GM18861 (cell line): ENCODE data around the gene FAM200C.

Experiments
- ATAC-seq: cut with Tn5 transposase; IDR thresholded peaks from one replicate; pipeline ENCODE4 v1.9.1; 2021; ENCODE audit not compliant: unreplicated experiment

Gene FAM200C

GRCh38 chr5:160367885-160368284, 32.0 kb downstream of the FAM200C start:
- ATAC-seq = no peak

DNA sequence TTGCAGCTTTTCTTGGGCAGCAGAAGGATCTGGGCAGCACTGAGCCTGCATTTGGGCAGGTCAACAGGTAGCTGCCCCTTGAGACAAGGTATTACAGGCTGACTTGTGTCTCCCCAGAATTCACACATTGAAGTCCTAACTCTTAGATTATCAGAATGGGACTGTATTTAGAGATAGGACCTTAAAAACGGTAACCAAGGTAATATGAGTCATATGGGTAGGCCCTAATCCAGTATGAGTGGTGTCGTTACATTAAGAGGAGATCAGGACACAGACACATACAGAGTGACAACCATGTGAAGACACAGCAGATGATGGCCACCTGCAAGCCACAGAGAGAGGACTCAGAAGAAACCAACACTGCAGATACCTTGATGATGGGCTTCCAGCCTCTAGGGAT, 32.6 kb downstream of the FAM200C start:
- ATAC-seq = no peak

- ATAC-seq = no peak
Measured at GRCh38 chr5:160366230-160366629, 33.6 kb downstream of the FAM200C start.

- ATAC-seq = no peak
Measured at GRCh38 chr5:160363660-160364395, 36.0 kb downstream of the FAM200C start.

DNA sequence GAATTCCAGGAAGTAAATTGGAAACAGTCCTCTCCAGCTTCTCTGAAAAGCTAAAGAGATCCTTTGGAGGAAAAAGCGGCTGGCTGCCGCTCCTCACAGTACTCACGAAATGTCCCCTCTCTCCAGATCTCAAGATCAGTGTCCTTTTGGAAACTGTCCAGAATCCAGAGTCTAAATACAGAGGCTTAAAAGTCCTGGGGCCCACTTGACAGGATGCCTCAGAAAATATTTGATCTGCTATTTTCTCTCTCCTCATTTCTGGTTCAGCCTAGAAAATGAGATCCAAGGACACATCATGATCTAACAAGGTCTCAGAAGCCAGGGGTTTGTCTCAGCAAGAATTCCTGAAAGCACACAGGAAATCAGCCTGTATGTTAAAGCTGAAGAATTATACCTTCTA, 36.6 kb downstream of the FAM200C start:
- no peak for ATAC-seq

- no peak for ATAC-seq
Measured at GRCh38 chr5:160361624-160362228, 38.1 kb downstream of the FAM200C start.

DNA sequence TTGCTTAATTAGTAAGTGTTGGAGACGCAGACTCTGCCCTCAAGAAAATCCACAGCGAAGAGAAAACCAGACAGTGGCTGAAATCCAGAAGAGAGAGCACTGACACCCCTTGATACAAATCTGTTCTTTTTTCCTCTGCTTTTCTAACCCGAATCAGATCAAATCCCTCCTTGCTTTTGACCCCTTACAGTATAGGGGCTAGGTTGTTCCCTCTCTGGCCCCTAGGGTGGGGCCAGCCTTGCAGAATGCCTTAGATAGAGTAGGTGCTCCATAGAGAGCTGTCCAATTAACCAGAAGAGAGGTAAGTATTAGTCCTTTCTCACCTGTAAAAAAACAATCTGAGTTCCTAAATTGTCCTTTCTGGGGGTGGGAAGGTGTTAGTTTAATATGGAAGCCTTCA, 39.5 kb downstream of the FAM200C start:
- no peak for ATAC-seq

GRCh38 chr5:160359816-160360215, 40.0 kb downstream of the FAM200C start:
- no peak for ATAC-seq

GRCh38 chr5:160359242-160359641, 40.6 kb downstream of the FAM200C start:
- no peak for ATAC-seq

GRCh38 chr5:160357861-160358411, 41.9 kb downstream of the FAM200C start:
- ATAC-seq = no peak

DNA sequence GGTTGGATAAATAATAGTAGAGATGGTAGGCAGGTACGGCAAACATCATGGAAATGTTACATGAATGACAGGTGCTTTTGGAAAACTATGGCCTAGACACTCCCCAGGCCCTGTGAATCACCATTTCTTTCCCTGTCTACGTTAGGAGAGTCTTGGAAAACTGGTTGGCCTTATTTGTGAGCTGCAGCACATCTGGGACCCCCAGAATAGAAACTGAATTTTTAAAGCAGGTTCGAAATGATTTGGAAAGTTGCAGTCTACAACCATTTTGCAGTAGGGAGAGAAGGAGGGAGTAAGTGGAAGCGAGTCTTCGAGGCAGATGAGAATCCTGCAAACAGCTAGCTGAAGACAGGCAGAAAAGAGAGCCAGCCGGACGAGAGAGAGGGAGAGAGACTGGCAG, 42.5 kb downstream of the FAM200C start:
- no peak for ATAC-seq

DNA sequence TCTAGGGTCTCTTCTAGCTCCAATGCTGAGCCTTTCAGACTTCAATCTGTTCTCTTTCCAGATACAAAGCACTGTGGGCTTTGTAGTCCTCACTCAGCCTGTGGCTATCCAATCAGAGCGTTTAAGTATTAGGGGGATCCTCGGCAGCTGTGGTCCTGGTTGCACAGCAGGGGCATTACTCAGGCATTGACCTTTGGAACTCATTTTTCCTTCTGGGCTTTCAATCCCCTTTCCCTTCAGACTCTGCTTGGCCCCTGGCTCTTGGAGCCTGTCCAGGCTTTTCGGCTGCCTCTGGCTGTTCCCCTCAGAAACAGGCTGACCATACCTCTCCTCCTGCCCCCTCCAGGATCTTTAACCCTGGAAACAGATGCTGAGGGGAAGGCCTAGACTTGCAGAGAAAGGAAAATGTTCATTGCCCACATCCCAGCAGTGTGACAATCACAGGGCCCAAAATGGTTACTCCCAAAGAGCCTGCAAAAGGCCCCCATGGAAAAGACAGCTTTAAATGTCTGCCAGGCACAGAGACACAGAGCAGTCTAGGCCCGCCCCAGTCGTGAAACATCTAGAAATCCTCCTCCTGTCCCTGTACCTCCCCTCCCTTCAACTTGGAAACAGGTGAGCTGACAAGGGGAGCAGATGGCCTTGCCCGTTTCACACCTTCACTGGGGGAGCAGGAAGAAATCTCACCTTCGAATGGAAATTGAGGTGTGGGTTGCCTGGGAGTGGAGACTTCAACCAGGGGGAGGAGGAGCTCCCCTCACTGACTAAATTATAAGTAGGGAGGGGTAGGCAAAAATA, 43.1 kb downstream of the FAM200C start:
- ATAC-seq = no peak

DNA sequence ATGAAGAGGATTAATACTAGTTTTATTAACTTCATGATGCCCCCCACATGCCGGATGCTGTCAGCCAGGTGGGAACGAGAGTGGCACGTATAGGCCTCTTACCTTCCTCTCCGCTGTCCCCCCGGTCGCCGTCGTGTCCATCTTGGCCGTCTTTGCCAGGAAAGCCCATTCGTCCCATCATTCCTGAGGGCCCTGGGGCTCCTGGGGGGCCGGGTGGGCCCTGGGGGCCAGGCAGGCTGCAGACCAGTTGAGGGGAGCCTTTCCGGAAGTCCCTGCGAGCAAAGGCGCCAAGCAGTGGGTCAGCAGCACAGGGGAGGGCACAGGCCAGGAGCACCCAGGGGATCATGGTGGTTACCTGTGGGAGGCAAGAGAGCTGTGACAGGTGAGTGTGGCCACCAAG, 45.2 kb downstream of the FAM200C start:
- no peak for ATAC-seq

GRCh38 chr5:160353379-160353778, 46.5 kb downstream of the FAM200C start:
- no peak for ATAC-seq

DNA sequence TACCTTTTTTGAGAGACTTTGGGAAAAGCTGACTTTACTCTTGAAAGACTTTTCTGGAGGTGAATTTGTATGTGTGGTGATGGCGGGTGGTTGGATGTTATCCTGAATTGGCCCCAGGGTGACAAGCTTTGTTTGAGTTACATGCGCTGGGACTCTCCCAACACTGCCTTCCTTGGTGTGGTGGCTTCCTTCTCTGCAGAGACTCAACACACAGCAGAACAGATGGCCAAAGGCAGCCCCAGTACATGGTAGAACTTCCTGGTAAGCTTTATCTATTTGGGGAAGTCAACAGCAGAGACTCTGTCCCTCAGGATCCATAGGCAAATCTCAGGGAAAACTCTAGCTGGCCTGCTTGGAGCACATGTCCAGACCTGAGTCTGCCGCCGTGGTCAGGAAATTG, 47.5 kb downstream of the FAM200C start:
- no peak for ATAC-seq

- ATAC-seq = no peak
Measured at GRCh38 chr5:160349935-160350303, 49.9 kb downstream of the FAM200C start.

DNA sequence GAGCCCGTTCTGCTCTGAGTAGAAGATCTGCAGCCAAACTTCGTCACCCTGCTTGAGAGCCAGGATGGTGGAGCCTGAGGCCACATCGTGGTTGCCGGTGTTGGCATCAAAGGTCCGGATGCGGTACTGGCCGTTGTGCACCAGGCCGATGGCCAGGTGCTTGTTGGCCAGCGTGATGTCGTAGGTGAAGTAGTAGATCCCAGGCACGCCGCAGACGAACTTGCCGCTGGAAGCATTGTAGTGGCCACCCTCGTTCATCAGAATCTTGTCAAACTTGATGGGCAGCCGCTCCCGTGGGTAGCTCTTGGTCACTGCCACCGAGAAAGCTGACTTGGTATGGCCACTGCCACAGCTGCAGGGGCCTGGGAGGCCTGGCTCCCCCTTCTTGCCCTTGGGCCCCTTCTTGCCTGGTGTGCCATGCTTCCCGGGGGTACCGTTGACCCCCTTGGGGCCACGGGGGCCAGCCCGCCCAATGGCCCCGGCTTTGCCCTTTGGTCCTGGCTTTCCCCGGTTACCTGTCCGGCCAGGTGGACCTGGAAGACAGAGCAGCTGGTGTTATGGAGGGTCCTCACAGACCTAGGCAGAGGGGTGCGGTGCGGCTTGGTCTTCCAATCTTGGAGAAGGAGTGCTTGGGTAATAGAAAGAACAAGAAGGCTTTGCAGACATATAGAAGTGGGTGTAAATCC, 50.5 kb downstream of the FAM200C start:
- no peak for ATAC-seq

GRCh38 chr5:160348080-160348479, 51.8 kb downstream of the FAM200C start:
- ATAC-seq = no peak

GRCh38 chr5:160347448-160347847, 52.4 kb downstream of the FAM200C start:
- no peak for ATAC-seq
